Measurements from ENCODE around the gene MOCOS. TPM values are rescaled to one million over a fixed set of nuclear protein-coding genes. Genes with fewer than 3 reads are reported as not detected.

The MOCOS gene
- total RNA-seq, result 24.5 and 37.0 TPM in 2 replicates

GRCh38 chr18:36187193-36187825 is at the start of gene MOCOS:
Gene MOCOS (plus strand): TSS chr18:36187497. CDS start chr18:36187540, 43 bp downstream.
- no peaks in the 10 kb centered on the region for H3K27me3 ChIP-seq (ENCODE audit: control insufficient read depth, insufficient read depth, low read length)
- FAIRE-seq (no peak), DNase-seq (ENCODE audit: low read depth) (peak; percentile 41)
- TF ChIP-seq CTCF (IDR thresholded peaks at IDR 0.05; ENCODE audit: insufficient read depth, low read length, severe bottlenecking), result no peak
- peak within 1 kb of the TSS; percentile 53 for H3K4me3 ChIP-seq (ENCODE audit: low read depth, low read length)
- H3K36me3 ChIP-seq (ENCODE audit: control insufficient read depth, insufficient read depth, low read length), result peaks cover 6% of the 10 kb centered on the region

- peaks cover 3% of the 10 kb centered on the region for H3K36me3 ChIP-seq (ENCODE audit: control insufficient read depth, insufficient read depth, low read length)
- no peak overlapping the region for H3K4me3 ChIP-seq (ENCODE audit: low read depth, low read length)
- FAIRE-seq (no peak), DNase-seq (ENCODE audit: low read depth) (no peak)
- no peaks in the 10 kb centered on the region for H3K27me3 ChIP-seq (ENCODE audit: control insufficient read depth, insufficient read depth, low read length)
- TF ChIP-seq CTCF (IDR thresholded peaks at IDR 0.05; ENCODE audit: insufficient read depth, low read length, severe bottlenecking), result no peak
These were observed 48.1 kb upstream of the MOCOS start for GRCh38 chr18:36139245-36139644.

GRCh38 chr18:36141576-36141975 is 45.7 kb upstream of the MOCOS start:
- no peak overlapping the region for H3K4me3 ChIP-seq (ENCODE audit: low read depth, low read length)
- no peaks in the 10 kb centered on the region for H3K27me3 ChIP-seq (ENCODE audit: control insufficient read depth, insufficient read depth, low read length)
- H3K36me3 ChIP-seq (ENCODE audit: control insufficient read depth, insufficient read depth, low read length), result peaks cover 5% of the 10 kb centered on the region
- no peak for TF ChIP-seq CTCF (IDR thresholded peaks at IDR 0.05; ENCODE audit: insufficient read depth, low read length, severe bottlenecking)
- DNase-seq (ENCODE audit: low read depth), result no peak
- no peak for FAIRE-seq

GRCh38 chr18:36142751-36143150 is 44.5 kb upstream of the MOCOS start:
- FAIRE-seq, result no peak
- Histone ChIP-seq H3K27me3 (ENCODE audit: control insufficient read depth, insufficient read depth, low read length) (no peaks in the 10 kb centered on the region), H3K4me3 (ENCODE audit: low read depth, low read length) (no peak overlapping the region), H3K36me3 (ENCODE audit: control insufficient read depth, insufficient read depth, low read length) (peaks cover 7% of the 10 kb centered on the region)
- no peak for TF ChIP-seq CTCF (IDR thresholded peaks at IDR 0.05; ENCODE audit: insufficient read depth, low read length, severe bottlenecking)
- DNase-seq (ENCODE audit: low read depth), result no peak

GRCh38 chr18:36143391-36143790 is 43.9 kb upstream of the MOCOS start:
- Histone ChIP-seq H3K27me3 (ENCODE audit: control insufficient read depth, insufficient read depth, low read length) (no peaks in the 10 kb centered on the region), H3K36me3 (ENCODE audit: control insufficient read depth, insufficient read depth, low read length) (peaks cover 8% of the 10 kb centered on the region), H3K4me3 (ENCODE audit: low read depth, low read length) (no peak overlapping the region)
- no peak for TF ChIP-seq CTCF (IDR thresholded peaks at IDR 0.05; ENCODE audit: insufficient read depth, low read length, severe bottlenecking)
- FAIRE-seq (no peak), DNase-seq (ENCODE audit: low read depth) (no peak)
